Gastrocnemius medialis (tissue), 4 donors: ENCODE data around the gene CCDC182. TPM values are rescaled to one million over a fixed set of nuclear protein-coding genes. Genes with fewer than 3 reads are reported as not detected.

Source experiments
- ATAC-seq, 2 donors: fragments of 150-250 bp; one replicate each; pipeline ENCODE4 v1.9.1; 2016
- DNase-seq, 2 donors: peaks; one replicate each; pipeline ENCODE4 v3.0.0-alpha.2; 2019
- H3K27ac ChIP-seq, 4 donors: fragments of 200-600 bp; sonication (generic); 1 replicate in 1 of 4; 2 replicates in 3 of 4; pipeline ENCODE4 v1.5.1; 2016 to 2018; ENCODE audit warnings: mild to moderate bottlenecking in 2 of 4, moderate library complexity in 1 of 4
- H3K27me3 ChIP-seq, 3 donors: fragments of 200-600 bp; sonication (generic) in 2 of 3; 1 replicate in 1 of 3; 2 replicates in 2 of 3; pipeline versions ENCODE4 v1.5.1 to v1.6.0; 2016 to 2019; ENCODE audit warnings: mild to moderate bottlenecking in 1 of 3, moderate library complexity in 1 of 3
- H3K36me3 ChIP-seq, 2 donors: fragments of 200-600 bp; sonication (generic) in 1 of 2; one replicate each; pipeline ENCODE4 v1.5.1; 2017 to 2018
- H3K4me1 ChIP-seq, 2 donors: fragments of 200-600 bp; sonication (generic) in 1 of 2; one replicate each; pipeline ENCODE4 v1.5.1; 2016 to 2017; ENCODE audit warnings: mild to moderate bottlenecking in 2 of 2
- H3K4me3 ChIP-seq, 4 donors: fragments of 200-600 bp; sonication (generic) in 3 of 4; 1 replicate in 1 of 4; 2 replicates in 3 of 4; pipeline ENCODE4 v1.5.1; 2016 to 2019; ENCODE audit warnings: mild to moderate bottlenecking in 2 of 4
- H3K9me3 ChIP-seq, 3 donors: fragments of 200-600 bp; sonication (generic) in 2 of 3; 1 replicate in 1 of 3; 2 replicates in 2 of 3; pipeline ENCODE4 v1.5.1; 2016 to 2019
- CTCF ChIP-seq, 5 experiments: fragments of 450-650 bp in 3 of 5; fragments of 200-600 bp in 2 of 5; sonication (generic) in 2 of 5; IDR thresholded peaks in 4 of 5; conservative IDR thresholded peaks in 1 of 5; 1 replicate in 4 of 5; 2 replicates in 1 of 5; pipeline ENCODE4 v1.5.1; 2016 to 2019; ENCODE audit warnings: antibody characterized with exemption in 5 of 5, mild to moderate bottlenecking in 3 of 5, moderate library complexity in 3 of 5
- POLR2A ChIP-seq, 2 donors: fragments of 450-650 bp; IDR thresholded peaks; one replicate each; pipeline ENCODE4 v1.6.1; 2017; ENCODE audit warnings: antibody characterized with exemption in 2 of 2, mild to moderate bottlenecking in 2 of 2, moderate library complexity in 2 of 2
- in situ Hi-C, 4 donors: fragments of 200-750 bp; cut with MboI; loops; one replicate each; pipeline versions ENCODE4 v1.15.0 to v1.8.0; 2017; ENCODE audit warnings: low sequenced_read_pairs in 4 of 4
- intact Hi-C: fragments of 100-400 bp; cut with DNase I; formaldehyde crosslinking; loops from one replicate; pipeline ENCODE4 v1.15.1; 2023; ENCODE audit warnings: low total_unique reads
- total RNA-seq, 4 donors: library from RNA; depleted of rRNA; stranded (reverse); fragments of >200 nt; gene quantifications; one replicate each; pipeline versions ENCODE4 v1.1.0 to v1.2.3, GENCODE V29; 2016

CCDC182 gene
- total RNA-seq, 4 donors from 2014 or later, result not detected

- Histone ChIP-seq H3K27me3 (no peaks in the 10 kb centered on the region), H3K36me3 (no peaks in the 10 kb centered on the region), H3K4me3 (no peak overlapping the region), H3K27ac (no peak overlapping the region), H3K9me3 (no peaks in the 10 kb centered on the region), H3K4me1 (no peaks in the 10 kb centered on the region)
- no peak for ATAC-seq
- DNase-seq, result no peak
- TF ChIP-seq CTCF (IDR thresholded peaks at IDR 0.05 in 4 of 5, conservative IDR thresholded peaks at IDR 0.05 in 1 of 5) (no peak), POLR2A (IDR thresholded peaks at IDR 0.05) (no peak)
- in situ Hi-C loops, result no loop called here
- intact Hi-C loops, result no loop called here
Measured at GRCh38 chr17:57772774-57773173, 27.7 kb upstream of the CCDC182 start.

GRCh38 chr17:57767561-57767960 lies 22.5 kb upstream of the CCDC182 start:
- H3K4me1 ChIP-seq, result no peaks in the 10 kb centered on the region
- no peaks in the 10 kb centered on the region for H3K9me3 ChIP-seq
- no peak for ATAC-seq
- no peak for DNase-seq
- intact Hi-C loops, result no loop called here
- H3K36me3 ChIP-seq, result no peaks in the 10 kb centered on the region
- H3K4me3 ChIP-seq, result no peak overlapping the region
- TF ChIP-seq POLR2A (IDR thresholded peaks at IDR 0.05), result no peak
- no peak for TF ChIP-seq CTCF (IDR thresholded peaks at IDR 0.05 in 4 of 5, conservative IDR thresholded peaks at IDR 0.05 in 1 of 5)
- H3K27ac ChIP-seq, result no peak overlapping the region
- peaks cover 0 to 1% (median 0%) of the 10 kb centered on the region in 3 donors for H3K27me3 ChIP-seq
- in situ Hi-C loops, result no loop called here

GRCh38 chr17:57766318-57766943 lies 21.3 kb upstream of the CCDC182 start:
- TF ChIP-seq CTCF (IDR thresholded peaks at IDR 0.05 in 4 of 5, conservative IDR thresholded peaks at IDR 0.05 in 1 of 5), result no peak
- no peak for TF ChIP-seq POLR2A (IDR thresholded peaks at IDR 0.05)
- no peak overlapping the region for H3K27ac ChIP-seq
- H3K4me1 ChIP-seq, result no peaks in the 10 kb centered on the region
- in situ Hi-C loops, result no loop called here
- intact Hi-C loops, result no loop called here
- ATAC-seq, result no peak
- H3K36me3 ChIP-seq, result no peaks in the 10 kb centered on the region
- no peaks in the 10 kb centered on the region for H3K9me3 ChIP-seq
- DNase-seq, result no peak
- H3K27me3 ChIP-seq, result peaks cover 0 to 8% (median 0%) of the 10 kb centered on the region in 3 donors
- no peak overlapping the region for H3K4me3 ChIP-seq

GRCh38 chr17:57762452-57763395 lies 17.6 kb upstream of the CCDC182 start:
- Histone ChIP-seq H3K9me3 (no peaks in the 10 kb centered on the region), H3K4me3 (no peak overlapping the region), H3K27ac (no peak overlapping the region), H3K36me3 (no peaks in the 10 kb centered on the region), H3K4me1 (no peaks in the 10 kb centered on the region), H3K27me3 (peaks cover 0 to 8% (median 0%) of the 10 kb centered on the region in 3 donors)
- in situ Hi-C loops, result no loop called here
- DNase-seq (no peak), ATAC-seq (no peak)
- TF ChIP-seq CTCF (IDR thresholded peaks at IDR 0.05 in 4 of 5, conservative IDR thresholded peaks at IDR 0.05 in 1 of 5) (no peak), POLR2A (IDR thresholded peaks at IDR 0.05) (no peak)
- intact Hi-C loops, result no loop called here
